Breast epithelium (tissue), 4 donors: ENCODE data around the gene LRFN3. TPM values are rescaled to one million over a fixed set of nuclear protein-coding genes. Genes with fewer than 3 reads are reported as not detected.

ENCODE experiments used
- DNase-seq, 2 donors: peaks; one replicate each; pipeline ENCODE4 v3.0.0-alpha.2; 2019; ENCODE audit warnings: low spot score in 2 of 2
- H3K27ac ChIP-seq, 2 donors: fragments of 200-600 bp; sonication (generic) in 1 of 2; one replicate each; pipeline ENCODE4 v1.5.1; 2016 to 2019; ENCODE audit warnings: mild to moderate bottlenecking in 1 of 2
- H3K27me3 ChIP-seq, 2 donors: fragments of 200-600 bp; sonication (generic) in 1 of 2; one replicate each; pipeline versions ENCODE4 v1.5.1 to v1.6.0; 2017 to 2019; ENCODE audit warnings: control low read depth in 1 of 2, mild to moderate bottlenecking in 1 of 2
- H3K36me3 ChIP-seq: fragments of 200-600 bp; one replicate; pipeline ENCODE4 v1.5.1; 2019
- H3K4me1 ChIP-seq, 2 donors: fragments of 200-600 bp; sonication (generic); one replicate each; pipeline ENCODE4 v1.5.1; 2016 to 2019; ENCODE audit warnings: control low read depth in 1 of 2
- H3K4me3 ChIP-seq, 3 donors: fragments of 200-600 bp; sonication (generic); 1 replicate in 2 of 3; 2 replicates in 1 of 3; pipeline ENCODE4 v1.5.1; 2016 to 2019; ENCODE audit warnings: mild to moderate bottlenecking in 3 of 3, moderate library complexity in 2 of 3
- H3K9me3 ChIP-seq, 2 donors: fragments of 200-600 bp; sonication (generic) in 1 of 2; one replicate each; pipeline ENCODE4 v1.5.1; 2016 to 2019; ENCODE audit warnings: control low read depth in 1 of 2
- CTCF ChIP-seq, 3 donors: fragments of 450-650 bp; IDR thresholded peaks; one replicate each; pipeline ENCODE4 v1.5.1; 2016 to 2017; ENCODE audit warnings: antibody characterized with exemption in 3 of 3, mild to moderate bottlenecking in 3 of 3, moderate library complexity in 3 of 3
- POLR2A ChIP-seq: fragments of 450-650 bp; IDR thresholded peaks from one replicate; pipeline ENCODE4 v1.6.1; 2016; ENCODE audit warnings: antibody characterized with exemption, mild to moderate bottlenecking, moderate library complexity
- POLR2AphosphoS5 ChIP-seq, 3 donors: sonication (generic); formaldehyde crosslinking; IDR thresholded peaks; one replicate each; pipeline ENCODE4 v1.6.1; 2017; ENCODE audit warnings: antibody characterized with exemption in 3 of 3
- intact Hi-C: fragments of 100-400 bp; cut with DNase I; formaldehyde crosslinking; loops from one replicate; pipeline ENCODE4 v1.15.1; 2023; ENCODE audit warnings: low total_unique reads
- total RNA-seq, 3 donors: library from RNA; depleted of rRNA; stranded (reverse); fragments of >200 nt; gene quantifications; one replicate each; pipeline ENCODE4 v1.1.0, GENCODE V29; 2016

Gene LRFN3
- total RNA-seq, 3 donors from 2014 or later, result 5.2 to 6.7 (median 5.4) TPM

- no peak overlapping the region for H3K27ac ChIP-seq
- no peak for TF ChIP-seq POLR2AphosphoS5 (IDR thresholded peaks at IDR 0.05)
- TF ChIP-seq POLR2A, result no peak
- no peak for TF ChIP-seq CTCF (IDR thresholded peaks at IDR 0.05)
- no peak for DNase-seq
- H3K27me3 ChIP-seq, result peaks cover 0 to 25% of the 10 kb centered on the region in 2 donors
- no peaks in the 10 kb centered on the region for H3K9me3 ChIP-seq
- intact Hi-C loops, result no loop called here
- no peak overlapping the region for H3K4me3 ChIP-seq
- H3K36me3 ChIP-seq, result no peaks in the 10 kb centered on the region
- no peaks in the 10 kb centered on the region for H3K4me1 ChIP-seq
These were observed 49.9 kb downstream of the LRFN3 start for GRCh38 chr19:35986111-35986510.

DNA sequence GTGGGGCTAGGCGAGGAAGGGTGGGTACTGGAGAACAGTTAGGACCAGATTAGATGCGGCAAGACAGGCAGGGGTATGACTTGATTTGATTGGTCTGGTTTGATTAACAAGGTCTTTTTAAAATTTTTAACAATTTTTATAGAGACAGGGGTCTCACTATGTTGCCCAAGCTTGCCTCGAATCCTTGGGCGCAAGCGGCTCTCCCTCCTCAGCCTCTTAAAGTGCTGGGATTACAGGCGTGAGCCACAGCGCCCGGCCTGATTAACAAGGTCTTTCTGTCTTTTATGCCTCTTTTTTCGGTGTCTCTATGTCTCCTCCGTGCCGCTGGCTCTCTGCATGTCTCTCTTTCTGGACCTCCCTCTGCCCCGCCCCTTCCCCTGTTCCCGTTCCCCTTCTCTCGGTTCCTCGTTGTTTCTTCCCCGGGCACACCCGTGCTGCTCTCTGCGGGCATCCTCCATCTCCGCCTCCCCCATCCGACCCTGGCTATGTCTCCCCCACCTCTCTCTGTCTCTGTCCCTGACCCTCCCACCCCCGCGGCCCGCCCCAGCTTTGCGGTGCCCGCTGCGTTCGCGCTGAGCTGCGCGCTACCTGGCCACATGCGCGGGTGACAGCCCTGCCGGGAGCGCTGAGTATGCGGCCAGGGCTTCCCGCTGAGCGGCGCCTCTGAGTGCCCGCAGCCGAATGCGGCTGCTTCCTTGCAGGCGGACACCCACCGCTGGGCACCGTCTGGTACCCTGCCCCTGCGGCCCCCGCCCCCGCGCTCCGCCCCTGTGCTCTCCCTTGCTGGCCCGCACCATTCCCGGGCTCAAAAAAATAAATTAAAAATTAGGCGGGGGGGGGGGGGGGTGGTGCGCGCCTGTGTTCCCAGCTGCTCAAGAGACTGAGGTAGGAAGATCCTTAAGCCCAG is 50.7 kb downstream of the LRFN3 start:
- Histone ChIP-seq H3K9me3 (no peaks in the 10 kb centered on the region), H3K4me3 (peak overlapping the region; percentile 30 to 65 (median 49)), H3K27ac (no peak overlapping the region), H3K27me3 (peaks cover 0 to 25% of the 10 kb centered on the region in 2 donors), H3K36me3 (no peaks in the 10 kb centered on the region), H3K4me1 (no peaks in the 10 kb centered on the region)
- TF ChIP-seq CTCF (IDR thresholded peaks at IDR 0.05), result no peak
- no peak for DNase-seq
- intact Hi-C loops, result no loop called here

DNA sequence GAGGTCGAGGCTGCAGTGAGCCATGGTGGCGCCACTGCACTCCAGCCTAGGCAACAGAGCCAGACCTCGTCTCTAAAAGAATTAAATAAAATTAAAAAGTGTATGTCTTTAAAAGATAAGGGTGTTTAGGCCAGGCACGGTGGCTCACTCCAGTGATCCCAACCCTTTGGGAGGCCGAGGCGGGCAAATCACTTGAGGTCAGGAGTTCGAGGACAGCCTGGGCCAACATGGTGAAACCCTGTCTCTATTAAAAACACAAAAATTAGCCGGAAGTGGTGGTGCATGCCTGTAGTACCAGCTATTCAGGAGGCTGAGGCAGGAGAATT is 51.4 kb downstream of the LRFN3 start:
- DNase-seq, result no peak
- intact Hi-C loops, result no loop called here
- Histone ChIP-seq H3K4me3 (peak overlapping the region in 2 of 3 donors; percentile 49 to 65), H3K36me3 (no peaks in the 10 kb centered on the region), H3K27ac (no peak overlapping the region), H3K9me3 (no peaks in the 10 kb centered on the region), H3K4me1 (no peaks in the 10 kb centered on the region), H3K27me3 (peaks cover 0 to 21% of the 10 kb centered on the region in 2 donors)
- TF ChIP-seq POLR2A (no peak), POLR2AphosphoS5 (IDR thresholded peaks at IDR 0.05) (no peak), CTCF (IDR thresholded peaks at IDR 0.05) (no peak)

GRCh38 chr19:35988824-35989223 is 52.6 kb downstream of the LRFN3 start:
- Histone ChIP-seq H3K4me1 (no peaks in the 10 kb centered on the region), H3K27me3 (peaks cover 0 to 21% of the 10 kb centered on the region in 2 donors), H3K9me3 (no peaks in the 10 kb centered on the region), H3K4me3 (no peak overlapping the region), H3K27ac (no peak overlapping the region), H3K36me3 (no peaks in the 10 kb centered on the region)
- TF ChIP-seq POLR2A (no peak), CTCF (IDR thresholded peaks at IDR 0.05) (no peak), POLR2AphosphoS5 (IDR thresholded peaks at IDR 0.05) (no peak)
- intact Hi-C loops, result no loop called here
- DNase-seq, result no peak

GRCh38 chr19:35990156-35990555 is 54.0 kb downstream of the LRFN3 start:
- H3K4me1 ChIP-seq, result no peaks in the 10 kb centered on the region
- no peak for TF ChIP-seq CTCF (IDR thresholded peaks at IDR 0.05)
- TF ChIP-seq POLR2A, result no peak
- TF ChIP-seq POLR2AphosphoS5 (IDR thresholded peaks at IDR 0.05), result no peak
- no peak overlapping the region for H3K4me3 ChIP-seq
- H3K27me3 ChIP-seq, result peaks cover 0 to 15% of the 10 kb centered on the region in 2 donors
- no peaks in the 10 kb centered on the region for H3K9me3 ChIP-seq
- H3K36me3 ChIP-seq, result no peaks in the 10 kb centered on the region
- DNase-seq, result no peak
- intact Hi-C loops, result no loop called here
- H3K27ac ChIP-seq, result no peak overlapping the region
